Loucy (cell line): Measurements from ENCODE around the gene UNC5C.

Experiments used
- EZH2phosphoT487 ChIP-seq: fragments of 200-600 bp; IDR thresholded peaks from 2 replicates; pipeline ENCODE4 v1.6.1; 2018; ENCODE audit warnings: antibody characterized with exemption, mild to moderate bottlenecking, moderate library complexity, borderline replicate concordance
- TF ChIP-seq, protein P1 (sequence below): fragments of 200-600 bp; sonication (generic); conservative IDR thresholded peaks from 2 replicates; pipeline ENCODE4 v1.5.1; 2014; ENCODE audit warnings: mild to moderate bottlenecking, antibody characterized with exemption, low read length

DNA sequence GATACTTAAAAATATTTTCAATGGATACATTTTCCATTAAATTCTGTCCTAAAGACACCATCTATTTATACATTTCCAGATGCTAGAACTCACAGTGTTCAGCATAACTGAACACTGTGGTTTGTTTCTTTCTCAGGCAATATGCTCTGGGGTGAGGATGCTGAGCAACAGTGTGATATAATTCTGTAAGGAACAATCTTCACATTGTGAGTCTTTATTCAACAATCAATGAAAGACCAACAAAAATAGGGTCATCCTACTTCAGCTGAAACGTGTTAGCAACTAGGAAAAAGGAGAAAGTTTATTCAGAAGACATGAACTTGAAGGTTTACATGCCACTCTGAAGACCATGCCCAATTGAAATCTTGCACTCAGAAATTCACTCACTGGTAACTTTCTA lies 284.8 kb downstream of the UNC5C start:
- TF ChIP-seq, protein P1, sequence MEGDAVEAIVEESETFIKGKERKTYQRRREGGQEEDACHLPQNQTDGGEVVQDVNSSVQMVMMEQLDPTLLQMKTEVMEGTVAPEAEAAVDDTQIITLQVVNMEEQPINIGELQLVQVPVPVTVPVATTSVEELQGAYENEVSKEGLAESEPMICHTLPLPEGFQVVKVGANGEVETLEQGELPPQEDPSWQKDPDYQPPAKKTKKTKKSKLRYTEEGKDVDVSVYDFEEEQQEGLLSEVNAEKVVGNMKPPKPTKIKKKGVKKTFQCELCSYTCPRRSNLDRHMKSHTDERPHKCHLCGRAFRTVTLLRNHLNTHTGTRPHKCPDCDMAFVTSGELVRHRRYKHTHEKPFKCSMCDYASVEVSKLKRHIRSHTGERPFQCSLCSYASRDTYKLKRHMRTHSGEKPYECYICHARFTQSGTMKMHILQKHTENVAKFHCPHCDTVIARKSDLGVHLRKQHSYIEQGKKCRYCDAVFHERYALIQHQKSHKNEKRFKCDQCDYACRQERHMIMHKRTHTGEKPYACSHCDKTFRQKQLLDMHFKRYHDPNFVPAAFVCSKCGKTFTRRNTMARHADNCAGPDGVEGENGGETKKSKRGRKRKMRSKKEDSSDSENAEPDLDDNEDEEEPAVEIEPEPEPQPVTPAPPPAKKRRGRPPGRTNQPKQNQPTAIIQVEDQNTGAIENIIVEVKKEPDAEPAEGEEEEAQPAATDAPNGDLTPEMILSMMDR: no peak
- no peak for TF ChIP-seq EZH2phosphoT487
